A549 treated with ZK216348 at 1 μM for 4 hours (cell line): ENCODE data around the gene CAPN1. TPM values are rescaled to one million over a fixed set of nuclear protein-coding genes. Genes with fewer than 3 reads are reported as not detected.

Experiments used
- total RNA-seq: library from RNA; stranded (reverse); fragments of 200-300 nt; extraction: Qiagen RNA extraction; gene quantifications from 5 replicates; pipeline ENCODE4 v1.2.3, GENCODE V29; 2022; ENCODE audit warnings: low read depth

CAPN1 gene
- 75.9 to 131 TPM (median 115 TPM) in 5 replicates for total RNA-seq

GRCh38 chr11:65181569-65182257 is at the start of gene CAPN1:
TSS of gene CAPN1 (plus strand) at chr11:65181928. CDS start at chr11:65182702, 774 bp downstream.

GRCh38 chr11:65134240-65134951 is 47.3 kb upstream of the CAPN1 start, which contains the start of gene SYVN1:
TSS of gene SYVN1 (minus strand) at chr11:65134519. CDS start at chr11:65133601, 918 bp downstream.

GRCh38 chr11:65170058-65170534 is 11.6 kb upstream of the CAPN1 start, which contains the start of gene SPDYC:
TSS of gene SPDYC (plus strand) at chr11:65170233. CDS start at chr11:65171358, 1,125 bp downstream.

Other genes starting within 250 kb of the CAPN1 start
- not detected in 5 replicates for gene GPHA2, start 246.0 kb upstream of the CAPN1 start, total RNA-seq
- not detected in 5 replicates for gene MAJIN, start 209.8 kb upstream of the CAPN1 start, total RNA-seq
- gene BATF2, start 185.0 kb upstream of the CAPN1 start, total RNA-seq = 0.54 to 0.98 TPM (median 0.74 TPM) in 5 replicates
- 167 to 190 TPM (median 185 TPM) in 5 replicates for gene ARL2, start 167.8 kb upstream of the CAPN1 start, total RNA-seq
- gene SNX15, start 154.5 kb upstream of the CAPN1 start, total RNA-seq = 21.9 to 25.1 TPM (median 22.4 TPM) in 5 replicates
- gene SAC3D1, start 140.7 kb upstream of the CAPN1 start, total RNA-seq = 27.0 to 62.7 TPM (median 56.1 TPM) in 5 replicates
- not detected in 5 replicates for gene NAALADL1, start 123.4 kb upstream of the CAPN1 start, total RNA-seq
- gene CDCA5, start 97.9 kb upstream of the CAPN1 start, total RNA-seq = 53.2 to 69.3 TPM (median 67.2 TPM) in 5 replicates
- gene ZFPL1, start 97.7 kb upstream of the CAPN1 start, total RNA-seq = 29.6 to 35.3 TPM (median 30.6 TPM) in 5 replicates
- 49.7 to 55.7 TPM (median 55.4 TPM) in 5 replicates for gene VPS51, start 85.7 kb upstream of the CAPN1 start, total RNA-seq
- 3.7 to 10.9 TPM (median 5.7 TPM) in 5 replicates for gene TM7SF2, start 70.1 kb upstream of the CAPN1 start, total RNA-seq
- gene ZNHIT2, start 64.2 kb upstream of the CAPN1 start, total RNA-seq = 11.5 to 24.2 TPM (median 22.7 TPM) in 5 replicates
- gene FAU, start 59.8 kb upstream of the CAPN1 start, total RNA-seq = 660 to 1,037 TPM (median 959 TPM) in 5 replicates
- gene MRPL49, start 59.6 kb upstream of the CAPN1 start, total RNA-seq = 56.2 to 79.8 TPM (median 71.3 TPM) in 5 replicates
- 24.2 to 45.2 TPM (median 43.1 TPM) in 5 replicates for gene SYVN1, start 47.4 kb upstream of the CAPN1 start, total RNA-seq
- not detected in 5 replicates for gene SPDYC, start 11.7 kb upstream of the CAPN1 start, total RNA-seq
- 13.8 to 24.5 TPM (median 18.0 TPM) in 5 replicates for gene POLA2, start 80.0 kb downstream of the CAPN1 start, total RNA-seq
- gene CDC42EP2, start 132.9 kb downstream of the CAPN1 start, total RNA-seq = 13.7 to 22.4 TPM (median 14.9 TPM) in 5 replicates
- gene DPF2, start 151.9 kb downstream of the CAPN1 start, total RNA-seq = 39.2 to 48.6 TPM (median 42.1 TPM) in 5 replicates
- gene TIGD3, start 172.8 kb downstream of the CAPN1 start, total RNA-seq = 0.39 to 1.2 TPM (median 1.1 TPM) in 5 replicates
- 10.4 to 16.8 TPM (median 13.0 TPM) in 5 replicates for gene SLC25A45, start 200.7 kb downstream of the CAPN1 start, total RNA-seq
- gene FRMD8, start 204.7 kb downstream of the CAPN1 start, total RNA-seq = 29.3 to 69.2 TPM (median 58.5 TPM) in 5 replicates
- gene NEAT1, start 240.9 kb downstream of the CAPN1 start, total RNA-seq = 137 to 311 TPM (median 219 TPM) in 5 replicates